IMR-90 (cell line): Measurements from ENCODE around the gene NXN. TPM values are rescaled to one million over a fixed set of nuclear protein-coding genes. Genes with fewer than 3 reads are reported as not detected.

ENCODE experiments used
- ATAC-seq: fragments of 200-7000 bp; cut with Tn5 transposase; 2 replicates; pipeline ENCODE4 v1.9.1; 2020; ENCODE audit warnings: low read depth, mild to moderate bottlenecking, moderate library complexity
- BruUV-seq: library from RNA; stranded (reverse); fragments of 400-500 nt; replicated peaks from 2 replicates; lab custom pipeline; 2021; lab: Mats Ljungman, UMichigan
- CTCF ChIA-PET: fragments of 300-600 bp; formaldehyde crosslinking; extraction: SDS; loops from one replicate; lab custom pipeline; 2021; ENCODE audit warnings: antibody characterized with exemption; lab: Yijun Ruan, JAX
- POLR2A ChIA-PET: fragments of 300-600 bp; sonication (Branson Sonifier 250); formaldehyde crosslinking; loops from one replicate; lab custom pipeline; 2022; ENCODE audit warnings: antibody characterized with exemption; ENCODE audit not compliant: unreplicated experiment; lab: Charles Lee
- DNase-seq: peaks from one replicate; pipeline ENCODE4 v3.0.0; 2013
- H2AFZ ChIP-seq: replicated peaks from 2 replicates; pipeline ENCODE3; 2013; ENCODE audit warnings: low read length, mild to moderate bottlenecking; ENCODE audit not compliant: poor library complexity
- H2AK5ac ChIP-seq: 2 replicates; pipeline ENCODE4 v1.6.1; 2013; ENCODE audit warnings: low read depth, low read length, inconsistent platforms
- H2AK9ac ChIP-seq: replicated peaks from 2 replicates; pipeline ENCODE3; 2013; ENCODE audit warnings: mild to moderate bottlenecking, low read depth, low read length, moderate library complexity; ENCODE audit not compliant: poor library complexity
- H2BK120ac ChIP-seq: 2 replicates; pipeline ENCODE4 v1.6.1; 2013; ENCODE audit warnings: low read depth, low read length, inconsistent platforms
- H2BK15ac ChIP-seq: 3 replicates; pipeline ENCODE4 v1.6.1; 2013; ENCODE audit warnings: low read depth, low read length, inconsistent platforms
- H2BK20ac ChIP-seq: 2 replicates; pipeline ENCODE4 v1.6.1; 2013; ENCODE audit warnings: low read depth, mild to moderate bottlenecking, inconsistent platforms, low read length, moderate library complexity
- H2BK5ac ChIP-seq: 2 replicates; pipeline ENCODE4 v1.6.1; 2013; ENCODE audit warnings: mild to moderate bottlenecking, low read depth, low read length, inconsistent platforms; ENCODE audit not compliant: poor library complexity, severe bottlenecking
- H3K14ac ChIP-seq: replicated peaks from 2 replicates; pipeline ENCODE4 v1.6.1; 2013; ENCODE audit warnings: low read depth, low read length, inconsistent platforms
- H3K18ac ChIP-seq: 2 replicates; pipeline ENCODE4 v1.6.1; 2013; ENCODE audit warnings: low read depth, low read length, control low read depth
- H3K23ac ChIP-seq: 2 replicates; pipeline ENCODE4 v1.6.1; 2013; ENCODE audit warnings: low read depth, low read length, inconsistent platforms
- H3K27ac ChIP-seq: 2 replicates; pipeline ENCODE4 v1.5.1; 2013; ENCODE audit warnings: mild to moderate bottlenecking, control low read depth, low read length; ENCODE audit not compliant: insufficient read depth
- H3K27me3 ChIP-seq: 2 replicates; pipeline ENCODE4 v1.6.1; 2013; ENCODE audit warnings: low read length; ENCODE audit not compliant: control insufficient read depth, insufficient read depth
- H3K36me3 ChIP-seq: 2 replicates; pipeline ENCODE4 v1.6.1; 2013; ENCODE audit warnings: low read length, mixed read lengths; ENCODE audit not compliant: control insufficient read depth, insufficient read depth
- H3K4ac ChIP-seq: 2 replicates; pipeline ENCODE4 v1.6.1; 2013; ENCODE audit warnings: low read depth, low read length, inconsistent platforms
- H3K4me1 ChIP-seq: 2 replicates; pipeline ENCODE4 v1.6.1; 2013; ENCODE audit warnings: low read length, mixed read lengths; ENCODE audit not compliant: control insufficient read depth, insufficient read depth
- H3K4me2 ChIP-seq: 2 replicates; pipeline ENCODE4 v1.6.1; 2013; ENCODE audit warnings: low read depth, mild to moderate bottlenecking, control low read depth, low read length, moderate library complexity
- H3K4me3 ChIP-seq: 2 replicates; pipeline ENCODE4 v1.5.1; 2013; ENCODE audit warnings: low read depth, mild to moderate bottlenecking, control low read depth, low read length, moderate library complexity; ENCODE audit not compliant: insufficient read depth
- H3K56ac ChIP-seq: 2 replicates; pipeline ENCODE4 v1.6.1; 2013; ENCODE audit warnings: low read length, inconsistent platforms; ENCODE audit not compliant: insufficient read depth; ENCODE audit errors: extremely low read depth
- H3K79me1 ChIP-seq, 2 experiments: 2 replicates each; pipeline ENCODE4 v1.6.1; 2013; ENCODE audit warnings: low read length in 2 of 2, inconsistent platforms in 1 of 2, low read depth in 1 of 2
- H3K9ac ChIP-seq: 2 replicates; pipeline ENCODE4 v1.6.1; 2013; ENCODE audit warnings: low read depth, low read length, control low read depth
- H3K9me1 ChIP-seq: 2 replicates; pipeline ENCODE4 v1.6.1; 2013; ENCODE audit warnings: low read length, inconsistent platforms; ENCODE audit not compliant: insufficient read depth
- H3K9me3 ChIP-seq: 2 replicates; pipeline ENCODE4 v1.6.1; 2013; ENCODE audit warnings: low read length; ENCODE audit not compliant: control insufficient read depth, insufficient read depth
- H4K20me1 ChIP-seq: 2 replicates; pipeline ENCODE4 v1.6.1; 2013; ENCODE audit warnings: low read length, inconsistent platforms; ENCODE audit not compliant: insufficient read depth
- H4K5ac ChIP-seq: 2 replicates; pipeline ENCODE4 v1.6.1; 2013; ENCODE audit warnings: mild to moderate bottlenecking, low read depth, low read length, control low read depth
- H4K8ac ChIP-seq, 2 experiments: 2 replicates each; pipeline ENCODE4 v1.6.1; 2013; ENCODE audit warnings: low read depth in 2 of 2, low read length in 2 of 2, control low read depth in 1 of 2, inconsistent platforms in 1 of 2
- H4K91ac ChIP-seq: 2 replicates; pipeline ENCODE4 v1.6.1; 2013; ENCODE audit warnings: low read depth, low read length, inconsistent platforms; ENCODE audit not compliant: insufficient read depth
- CTCF ChIP-seq: conservative IDR thresholded peaks from 2 replicates; pipeline ENCODE4 v1.5.1; 2012; ENCODE audit warnings: mild to moderate bottlenecking, low read depth, low read length, improper control_type of control experiment
- FOS ChIP-seq: fragments of 150-350 bp; IDR thresholded peaks from 2 replicates; pipeline ENCODE4 v1.6.1; 2016; ENCODE audit warnings: low read depth, low read length
- MAFK ChIP-seq: IDR thresholded peaks from 2 replicates; pipeline ENCODE4 v1.6.1; 2012; ENCODE audit warnings: low read depth, low read length, improper control_type of control experiment
- POLR2A ChIP-seq: IDR thresholded peaks from 2 replicates; pipeline ENCODE4 v1.6.1; 2012; ENCODE audit warnings: mild to moderate bottlenecking, low read depth, low read length
- RAD21 ChIP-seq: IDR thresholded peaks from 2 replicates; pipeline ENCODE4 v1.6.1; 2012; ENCODE audit warnings: low read length, improper control_type of control experiment
- RCOR1 ChIP-seq: IDR thresholded peaks from 2 replicates; pipeline ENCODE4 v1.6.1; 2012; ENCODE audit warnings: mild to moderate bottlenecking, low read length, improper control_type of control experiment; ENCODE audit not compliant: insufficient replicate concordance
- WGBS, 2 experiments: methylation state at CpG; one replicate each; pipeline versions ENCODE4 v1.1.5 to v1.1.7; 2013; ENCODE audit warnings: missing lambda C conversion rate in 2 of 2; ENCODE audit not compliant: insufficient read length in 1 of 2; ENCODE audit errors: extremely low coverage in 2 of 2; 5-methylcytosine and 5-hydroxymethylcytosine counted together
- dilution Hi-C: fragments of 300-500 bp; cut with HindIII; formaldehyde crosslinking; loops from one replicate; pipeline ENCODE4 v1.14.3; 2018; ENCODE audit warnings: low sequenced_read_pairs; ENCODE audit not compliant: unreplicated experiment
- in situ Hi-C: fragments of 300-500 bp; cut with MboI; formaldehyde crosslinking; loops from 3 replicates; pipeline ENCODE4 v1.14.3; 2019; ENCODE audit warnings: low sequenced_read_pairs, inconsistent platforms, mixed read lengths
- intact Hi-C: fragments of 100-400 bp; cut with micrococcal nuclease; formaldehyde crosslinking; loops from 2 replicates; pipeline ENCODE4 v1.10.0; 2022
- polyA plus RNA-seq, 3 experiments: library from polyadenylated mRNA; depleted of rRNA; stranded (reverse); fragments of >200 nt; gene quantifications; 2 replicates each; pipeline ENCODE4 v1.2.3, GENCODE V29; 2012; ENCODE audit warnings: low replicate concordance in 1 of 3
- total RNA-seq: library from RNA; depleted of rRNA; stranded (reverse); fragments of >200 nt; gene quantifications from 2 replicates; pipeline ENCODE4 v1.2.3, GENCODE V29; 2012

NXN gene
- total and polyA plus RNA-seq, 2 of the 4 experiments (the other 2 are of a cell fraction), result 52.5 to 116 TPM

- Histone ChIP-seq H3K4me2 (no peak overlapping the region), H3K4me1 (no peaks in the 10 kb centered on the region), H4K91ac (no peak overlapping the region), H2AFZ (no peak overlapping the region), H4K8ac (no peak overlapping the region), H3K4ac (no peak overlapping the region), H3K9me3 (no peaks in the 10 kb centered on the region), H2BK20ac (no peak overlapping the region), H3K79me1 (peaks cover 5 to 14% of the 10 kb centered on the region in 2 experiments), H3K36me3 (peaks cover 67% of the 10 kb centered on the region), H4K5ac (no peak overlapping the region), H2BK15ac (no peak overlapping the region), H3K27me3 (no peaks in the 10 kb centered on the region), H3K56ac (no peak overlapping the region), H2AK5ac (no peak overlapping the region), H3K14ac (no peak overlapping the region), H3K27ac (no peak overlapping the region), H2AK9ac (no peak overlapping the region), H3K4me3 (no peak overlapping the region), H3K9ac (no peak overlapping the region), H3K18ac (no peak overlapping the region), H2BK120ac (no peak overlapping the region), H4K20me1 (peaks cover 28% of the 10 kb centered on the region), H3K23ac (no peak overlapping the region), H2BK5ac (no peak overlapping the region), H3K9me1 (peaks cover 2% of the 10 kb centered on the region; the same call in 1 of the 2 replicates)
- WGBS, 2 experiments, result 92% methylated on average over 23 of the region's 41 CpGs; no CpG with 5 or more reads in 1 of the 2 experiments
- no peak for TF ChIP-seq RAD21
- no peak for TF ChIP-seq MAFK
- TF ChIP-seq RCOR1, result no peak
- TF ChIP-seq FOS, result no peak
- TF ChIP-seq POLR2A, result no peak
- no peak for TF ChIP-seq CTCF
- in situ Hi-C loops, result no loop called here
- DNase-seq (no peak), ATAC-seq (no peak)
- intact Hi-C loops, result no loop called here
- ChIA-PET CTCF (no interaction called here), POLR2A (no interaction called here)
- no TSS peak for BruUV-seq
- dilution Hi-C loops, result no loop called here
Measured at GRCh38 chr17:804541-805435, 174.8 kb downstream of the NXN start.
